Activated CD8-positive, alpha-beta memory T cell treated with anti-CD3 and anti-CD28 coated beads, Interleukin-2, amount 10 ng/mL, durations not matched to agents 7 days and 5 days (primary cell): ENCODE results near the gene C9orf72. TPM values are rescaled to one million over a fixed set of nuclear protein-coding genes. Genes with fewer than 3 reads are reported as not detected.

Experiments
- ATAC-seq: fragments of 150-1000 bp; cut with Tn5 transposase; one replicate; pipeline ENCODE4 v1.10.0; 2021; ENCODE audit warnings: moderate library complexity
- CTCF ChIA-PET: fragments of 350-600 bp; sonication (Branson Sonifier 250); formaldehyde crosslinking; loops from one replicate; lab custom pipeline; 2021; ENCODE audit warnings: antibody characterized with exemption; lab: Charles Lee
- DNase-seq: peaks from one replicate; pipeline ENCODE4 v3.0.0-alpha.2; 2020
- H3K27ac Mint-ChIP-seq: one replicate; pipeline ENCODE4 v1.8.0; 2021; ENCODE audit warnings: mild to moderate bottlenecking, mixed read lengths
- H3K27me3 Mint-ChIP-seq: one replicate; pipeline ENCODE4 v1.8.0; 2021; ENCODE audit warnings: mixed read lengths
- H3K36me3 Mint-ChIP-seq: one replicate; pipeline ENCODE4 v1.8.0; 2021; ENCODE audit warnings: mild to moderate bottlenecking, mixed read lengths
- H3K4me1 Mint-ChIP-seq: one replicate; pipeline ENCODE4 v1.8.0; 2021; ENCODE audit warnings: mixed read lengths
- H3K4me3 Mint-ChIP-seq: one replicate; pipeline ENCODE4 v1.8.0; 2021; ENCODE audit warnings: mild to moderate bottlenecking, moderate library complexity, mixed read lengths
- H3K9me3 Mint-ChIP-seq: one replicate; pipeline ENCODE4 v1.8.0; 2022; ENCODE audit warnings: low read depth, mixed read lengths
- total RNA-seq, 2 experiments: library from RNA; stranded (reverse); gene quantifications; one replicate each; pipeline ENCODE4 v1.2.3, GENCODE V29; 2021

The C9orf72 gene
- total RNA-seq, 2 experiments from 2014 or later, result 3.6 to 7.0 TPM

DNA sequence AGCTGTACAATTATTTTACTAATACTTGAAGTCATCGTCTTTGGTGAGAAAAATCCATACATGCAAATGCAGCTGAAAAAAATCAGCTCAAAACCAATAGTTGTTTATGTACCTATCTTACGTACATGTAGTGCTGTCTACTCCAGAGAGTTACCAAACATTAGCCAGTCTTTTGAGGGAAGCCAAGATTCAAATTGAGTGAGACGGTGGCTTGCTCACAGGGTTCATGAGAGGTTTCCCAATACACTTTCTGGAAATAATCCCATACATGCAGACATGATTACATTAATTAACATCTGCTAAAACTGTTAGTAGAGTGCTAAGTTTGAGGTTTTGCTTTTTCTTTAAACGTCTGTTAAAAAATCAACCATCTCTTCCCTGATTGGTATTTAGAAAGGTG lies 2.3 kb downstream of the C9orf72 start:
- H3K4me1 Mint-ChIP-seq, result peaks cover 22% of the 10 kb centered on the region
- CTCF ChIA-PET, result no interaction called here
- H3K27me3 Mint-ChIP-seq, result peaks cover 3% of the 10 kb centered on the region
- DNase-seq, result no peak
- ATAC-seq, result no peak
- no peak overlapping the region for H3K4me3 Mint-ChIP-seq
- peaks cover 6% of the 10 kb centered on the region for H3K36me3 Mint-ChIP-seq
- H3K9me3 Mint-ChIP-seq, result no peaks in the 10 kb centered on the region
- H3K27ac Mint-ChIP-seq, result no peak overlapping the region

DNA sequence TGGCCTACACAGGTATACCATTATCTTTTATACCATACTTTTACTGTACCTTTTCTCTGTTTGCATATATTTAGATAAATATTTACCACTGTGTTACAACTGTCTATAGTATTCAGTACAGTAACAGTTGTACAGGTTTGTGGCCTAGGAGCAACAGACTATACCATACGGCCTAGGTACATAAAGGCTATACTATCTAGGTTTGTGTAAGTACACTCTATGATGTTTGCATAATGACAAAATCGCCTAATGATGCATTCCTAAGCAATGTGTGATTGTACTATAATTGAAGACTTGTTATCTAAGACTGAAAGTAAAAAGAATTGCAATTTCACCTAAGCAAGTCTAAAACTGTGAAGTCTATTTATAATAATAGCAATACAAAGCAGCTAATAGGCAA lies 3.9 kb downstream of the C9orf72 start:
- Mint-ChIP-seq H3K4me3 (no peak overlapping the region), H3K9me3 (no peaks in the 10 kb centered on the region), H3K27me3 (no peaks in the 10 kb centered on the region), H3K27ac (no peak overlapping the region), H3K36me3 (peaks cover 8% of the 10 kb centered on the region), H3K4me1 (peaks cover 21% of the 10 kb centered on the region)
- CTCF ChIA-PET, result interaction anchor here (1.8 kb wide), 1 partner anchor 40 kb away, joined by 5 read pairs; the partner anchor contains the start of gene MOB3B
- no peak for ATAC-seq
- no peak for DNase-seq

DNA sequence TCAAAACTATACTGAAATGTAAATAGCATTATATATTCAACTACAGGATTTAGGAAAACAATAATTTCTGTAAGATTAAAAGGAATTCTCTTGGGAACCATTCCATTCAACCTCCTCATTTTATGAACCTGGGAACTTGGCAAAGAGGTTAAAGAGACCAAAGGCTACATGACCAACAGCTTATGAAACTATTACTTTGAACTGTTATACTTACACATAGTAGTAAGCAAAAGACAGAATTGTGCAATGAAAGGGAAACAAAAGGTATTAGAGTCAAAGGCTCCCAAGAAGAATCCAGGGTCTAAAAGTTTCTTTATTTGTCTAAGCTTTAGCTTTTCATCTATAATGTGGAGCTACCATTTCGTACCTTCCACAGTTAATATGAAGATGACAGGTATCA lies 7.2 kb downstream of the C9orf72 start:
- CTCF ChIA-PET, result interaction anchor here (1.0 kb wide), 1 partner anchor 37 kb away, joined by 3 read pairs; the partner anchor contains the start of gene MOB3B
- no peaks in the 10 kb centered on the region for H3K9me3 Mint-ChIP-seq
- H3K36me3 Mint-ChIP-seq, result peaks cover 13% of the 10 kb centered on the region
- no peak for ATAC-seq
- H3K4me3 Mint-ChIP-seq, result no peak overlapping the region
- no peaks in the 10 kb centered on the region for H3K27me3 Mint-ChIP-seq
- peaks cover 7% of the 10 kb centered on the region for H3K4me1 Mint-ChIP-seq
- H3K27ac Mint-ChIP-seq, result no peak overlapping the region
- DNase-seq, result no peak

DNA sequence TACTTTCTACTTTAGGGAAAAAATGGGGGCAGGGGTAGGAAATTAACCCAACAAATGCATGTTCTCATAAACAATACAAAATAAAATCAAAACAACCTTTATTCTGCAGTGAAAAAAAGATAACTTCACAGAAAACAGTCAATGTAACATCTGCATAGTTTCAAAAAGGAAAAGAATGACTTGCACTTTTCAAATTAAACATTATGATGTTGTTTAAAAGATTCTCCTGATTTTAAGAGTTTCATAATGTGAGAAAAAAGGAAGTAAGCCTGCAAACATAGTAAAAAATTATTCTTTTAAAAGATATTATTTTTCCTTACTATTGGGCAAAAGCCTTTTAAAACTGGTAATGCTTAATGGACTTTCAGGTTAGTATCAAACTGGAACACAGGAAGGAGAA lies 7.6 kb downstream of the C9orf72 start:
- Mint-ChIP-seq H3K36me3 (peaks cover 13% of the 10 kb centered on the region), H3K27me3 (no peaks in the 10 kb centered on the region), H3K9me3 (no peaks in the 10 kb centered on the region), H3K4me3 (no peak overlapping the region), H3K4me1 (peaks cover 7% of the 10 kb centered on the region), H3K27ac (no peak overlapping the region)
- ATAC-seq (no peak), DNase-seq (no peak)
- CTCF ChIA-PET, result interaction anchor here (1.0 kb wide), 1 partner anchor 36 kb away, joined by 3 read pairs; the partner anchor contains the start of gene MOB3B

DNA sequence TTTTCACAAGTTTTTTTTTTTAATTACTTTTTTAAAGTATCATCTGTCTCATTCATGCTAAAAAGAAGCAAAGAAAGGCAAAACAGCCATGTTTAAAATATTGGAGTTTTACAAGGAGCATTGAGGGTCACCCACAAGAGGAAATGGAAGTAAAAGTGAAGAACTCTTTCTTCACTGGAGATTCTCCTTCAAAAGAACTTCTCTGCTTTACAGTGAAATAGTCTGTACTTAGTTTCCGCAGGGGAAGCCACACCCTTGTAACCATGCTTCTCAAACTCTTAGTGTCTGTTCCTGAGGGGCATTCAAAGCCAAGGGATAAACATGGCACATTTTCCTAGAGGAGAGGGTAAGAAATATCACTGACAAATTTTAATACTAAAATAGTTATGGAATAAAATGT lies 8.6 kb downstream of the C9orf72 start:
- Mint-ChIP-seq H3K4me3 (no peak overlapping the region), H3K27ac (no peak overlapping the region), H3K4me1 (peaks cover 7% of the 10 kb centered on the region), H3K27me3 (no peaks in the 10 kb centered on the region), H3K36me3 (peaks cover 13% of the 10 kb centered on the region), H3K9me3 (no peaks in the 10 kb centered on the region)
- DNase-seq (no peak), ATAC-seq (no peak)
- CTCF ChIA-PET, result no interaction called here

DNA sequence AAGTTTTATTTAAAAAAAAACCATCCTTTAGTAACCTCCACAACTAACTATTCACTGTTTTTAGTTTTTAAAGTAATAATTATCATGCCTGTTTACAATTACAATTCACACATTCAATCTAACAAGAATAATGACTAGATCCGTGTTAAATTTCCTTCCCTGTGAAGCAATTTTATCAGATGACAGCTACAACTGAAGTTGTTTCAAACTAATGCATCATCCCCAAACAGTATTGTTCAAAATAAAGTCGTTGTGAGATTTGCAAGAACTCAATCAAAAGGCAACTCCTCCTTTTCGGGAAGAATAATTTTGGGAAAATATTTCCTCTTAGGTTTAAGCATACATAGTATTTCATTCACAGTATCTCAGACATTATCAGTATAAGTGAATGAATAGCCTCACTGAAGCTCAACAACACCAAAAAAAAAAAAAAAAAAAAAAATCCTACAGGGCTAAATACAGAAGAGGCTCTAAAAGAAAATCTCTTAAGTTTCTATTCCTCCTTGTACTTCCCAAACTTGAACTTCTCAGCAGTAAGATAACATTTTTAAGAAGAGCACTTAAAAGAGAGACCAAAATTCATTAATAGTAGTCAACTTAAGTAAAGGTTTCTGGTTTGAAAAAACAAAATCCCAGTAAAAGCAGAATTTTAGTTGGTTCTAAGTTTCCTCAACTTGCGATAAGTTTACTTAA lies 9.4 kb downstream of the C9orf72 start:
- Mint-ChIP-seq H3K27me3 (no peaks in the 10 kb centered on the region), H3K36me3 (peaks cover 13% of the 10 kb centered on the region), H3K9me3 (no peaks in the 10 kb centered on the region), H3K4me3 (no peak overlapping the region), H3K4me1 (peaks cover 7% of the 10 kb centered on the region), H3K27ac (no peak overlapping the region)
- CTCF ChIA-PET, result no interaction called here
- DNase-seq (no peak), ATAC-seq (no peak)

DNA sequence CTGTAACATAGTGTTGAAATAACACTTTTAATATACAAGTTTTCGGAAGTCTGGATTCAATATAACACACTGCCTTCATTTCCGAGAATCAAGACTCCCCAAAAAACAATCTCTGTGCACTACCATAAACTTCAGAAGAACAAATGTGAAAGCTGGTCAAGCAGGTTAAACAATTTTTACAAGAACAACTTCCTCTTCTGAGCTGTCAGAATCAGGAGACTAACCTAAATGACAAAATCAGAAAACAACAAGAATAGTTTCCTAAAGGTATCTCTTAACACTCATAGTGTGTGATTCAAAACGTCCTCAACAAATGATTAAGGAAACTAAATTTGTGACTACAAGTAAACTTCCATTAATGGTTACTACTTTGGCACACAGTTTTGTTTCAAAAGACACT lies 11.6 kb downstream of the C9orf72 start:
- H3K4me3 Mint-ChIP-seq, result no peak overlapping the region
- no peak for DNase-seq
- no peaks in the 10 kb centered on the region for H3K27me3 Mint-ChIP-seq
- peaks cover 9% of the 10 kb centered on the region for H3K4me1 Mint-ChIP-seq
- CTCF ChIA-PET, result interaction anchor here (1.2 to 1.3 kb wide), 2 partner anchors 8 to 12 kb away, joined by 3 to 4 read pairs; partner anchors contain the start of gene C9orf72
- no peaks in the 10 kb centered on the region for H3K9me3 Mint-ChIP-seq
- H3K36me3 Mint-ChIP-seq, result peaks cover 11% of the 10 kb centered on the region
- no peak overlapping the region for H3K27ac Mint-ChIP-seq
- ATAC-seq, result no peak

DNA sequence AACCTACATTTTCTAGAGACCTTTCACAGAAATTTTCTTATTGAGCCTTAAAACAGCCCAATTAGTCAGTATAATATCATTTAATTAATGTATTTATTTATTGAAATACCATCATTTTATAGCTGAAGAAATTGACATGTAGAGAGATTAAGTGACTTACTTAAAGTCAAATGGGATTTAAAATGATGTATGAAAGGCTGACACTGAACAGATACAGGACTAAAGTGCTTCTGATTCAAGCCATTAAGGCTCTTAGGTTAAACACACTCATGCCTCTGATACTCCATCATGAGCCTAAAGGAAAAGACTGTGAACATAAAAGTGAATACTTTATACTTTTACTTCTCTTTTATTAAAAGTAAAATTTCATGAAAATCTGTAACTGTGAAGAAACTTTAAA lies 12.8 kb downstream of the C9orf72 start:
- DNase-seq (no peak), ATAC-seq (no peak)
- H3K36me3 Mint-ChIP-seq, result peaks cover 8% of the 10 kb centered on the region
- CTCF ChIA-PET, result interaction anchor here (1.2 to 1.7 kb wide), 4 partner anchors 13 to 123 kb away, joined by 3 to 5 read pairs (median 4); partner anchors contain the start of genes C9orf72 and MOB3B
- peaks cover 7% of the 10 kb centered on the region for H3K4me1 Mint-ChIP-seq
- H3K4me3 Mint-ChIP-seq, result no peak overlapping the region
- no peaks in the 10 kb centered on the region for H3K27me3 Mint-ChIP-seq
- no peaks in the 10 kb centered on the region for H3K9me3 Mint-ChIP-seq
- H3K27ac Mint-ChIP-seq, result no peak overlapping the region

DNA sequence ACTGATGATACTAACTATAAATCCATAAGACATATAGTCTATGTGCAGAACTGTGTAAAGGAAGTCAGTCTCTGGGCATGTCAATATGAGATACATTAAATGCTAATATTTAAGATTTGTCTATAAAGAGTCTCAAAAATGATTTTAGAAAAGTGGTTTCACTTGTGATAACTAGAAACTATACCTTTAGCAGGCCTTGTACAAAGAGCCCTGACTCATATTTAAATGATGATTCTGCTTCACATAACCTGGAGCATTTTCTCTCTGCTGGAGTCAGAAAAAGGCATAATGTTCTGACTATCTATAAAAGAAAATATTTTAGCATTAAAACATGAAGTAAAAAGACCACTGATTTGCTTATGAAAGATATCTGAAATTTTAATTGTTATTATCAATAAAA lies 15.0 kb downstream of the C9orf72 start:
- DNase-seq (no peak), ATAC-seq (no peak)
- CTCF ChIA-PET, result interaction anchor here (1.6 kb wide), 1 partner anchor 225 kb away, joined by 3 read pairs; no protein-coding TSS in a partner anchor
- no peak overlapping the region for H3K4me3 Mint-ChIP-seq
- peaks cover 14% of the 10 kb centered on the region for H3K36me3 Mint-ChIP-seq
- H3K27me3 Mint-ChIP-seq, result no peaks in the 10 kb centered on the region
- peaks cover 4% of the 10 kb centered on the region for H3K4me1 Mint-ChIP-seq
- H3K27ac Mint-ChIP-seq, result no peak overlapping the region
- no peaks in the 10 kb centered on the region for H3K9me3 Mint-ChIP-seq

DNA sequence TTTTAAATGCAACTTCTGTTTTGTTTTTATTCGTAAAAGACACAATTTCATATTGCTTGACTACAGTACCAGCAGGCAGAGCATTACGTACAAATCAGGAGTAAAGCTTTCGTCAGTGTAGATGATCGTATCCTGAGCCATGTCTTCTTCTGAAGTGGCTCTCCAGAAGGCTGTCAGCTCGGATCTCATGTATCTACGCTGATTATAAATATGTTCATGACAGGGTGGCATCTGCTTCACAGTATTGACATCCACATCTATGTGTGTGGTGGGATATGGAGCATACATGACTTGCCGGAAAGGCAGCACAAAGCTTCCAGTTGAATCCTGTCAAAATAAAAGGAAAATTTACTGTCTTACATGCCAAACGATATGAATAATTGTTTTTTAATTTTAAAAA lies 16.8 kb downstream of the C9orf72 start:
- H3K27me3 Mint-ChIP-seq, result no peaks in the 10 kb centered on the region
- CTCF ChIA-PET, result no interaction called here
- peaks cover 2% of the 10 kb centered on the region for H3K4me1 Mint-ChIP-seq
- H3K36me3 Mint-ChIP-seq, result peaks cover 19% of the 10 kb centered on the region
- H3K27ac Mint-ChIP-seq, result no peak overlapping the region
- no peaks in the 10 kb centered on the region for H3K9me3 Mint-ChIP-seq
- DNase-seq (no peak), ATAC-seq (no peak)
- H3K4me3 Mint-ChIP-seq, result no peak overlapping the region

DNA sequence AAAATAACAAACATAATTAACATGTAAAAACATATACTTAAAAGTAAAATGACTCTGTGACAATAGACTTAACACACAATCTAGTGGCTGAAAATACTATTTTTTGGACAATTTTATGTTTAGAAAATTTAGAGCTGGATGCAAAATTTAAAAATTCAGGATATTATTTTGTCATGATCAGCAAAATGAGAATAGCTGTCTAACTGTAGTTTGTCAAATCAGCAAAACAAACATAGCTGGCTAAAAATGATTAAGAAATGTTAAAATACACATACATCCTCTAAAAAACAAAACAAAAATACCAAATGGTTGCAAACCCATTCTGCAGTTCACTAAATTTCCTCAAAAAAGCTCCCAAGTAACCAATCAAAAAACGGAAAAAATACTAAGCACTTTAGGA lies 18.6 kb downstream of the C9orf72 start:
- no peak for DNase-seq
- CTCF ChIA-PET, result interaction anchor here (0.9 kb wide), 1 partner anchor 222 kb away, joined by 3 read pairs; no protein-coding TSS in a partner anchor
- H3K27ac Mint-ChIP-seq, result no peak overlapping the region
- no peak for ATAC-seq
- H3K4me3 Mint-ChIP-seq, result no peak overlapping the region
- no peaks in the 10 kb centered on the region for H3K27me3 Mint-ChIP-seq
- H3K9me3 Mint-ChIP-seq, result no peaks in the 10 kb centered on the region
- peaks cover 2% of the 10 kb centered on the region for H3K4me1 Mint-ChIP-seq
- H3K36me3 Mint-ChIP-seq, result peaks cover 19% of the 10 kb centered on the region

DNA sequence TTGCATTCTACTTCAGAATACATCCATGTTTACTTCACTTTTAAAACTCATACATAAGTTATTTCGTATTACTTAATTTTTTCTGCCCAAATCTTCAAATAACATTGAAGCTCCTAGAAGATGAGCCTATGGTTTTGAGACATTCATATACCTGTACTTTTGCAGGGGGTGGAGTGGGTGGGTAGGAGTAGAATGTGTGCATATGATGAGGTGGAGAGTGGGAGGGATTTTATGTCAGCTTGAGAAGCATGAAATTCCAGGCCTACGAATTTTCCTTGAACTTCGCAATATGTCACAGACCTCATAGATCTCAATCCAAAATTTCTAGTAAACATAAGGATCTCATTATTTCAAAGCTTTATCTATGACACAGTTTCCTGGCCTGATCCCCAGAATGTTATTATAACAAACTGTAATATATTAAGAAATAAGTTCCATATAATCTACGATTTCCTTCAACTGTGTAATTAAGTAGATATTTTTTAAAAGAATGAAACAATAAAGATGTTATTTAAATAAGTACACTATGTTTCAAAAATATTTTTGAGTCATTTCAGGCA lies 24.0 kb downstream of the C9orf72 start:
- no peak overlapping the region for H3K27ac Mint-ChIP-seq
- H3K4me3 Mint-ChIP-seq, result no peak overlapping the region
- no peak for ATAC-seq
- H3K27me3 Mint-ChIP-seq, result no peaks in the 10 kb centered on the region
- no peak for DNase-seq
- CTCF ChIA-PET, result interaction anchor here (0.7 to 2.6 kb wide), 3 partner anchors 19 to 254 kb away, joined by 3 to 14 read pairs (median 9); partner anchors contain the start of gene MOB3B
- no peaks in the 10 kb centered on the region for H3K9me3 Mint-ChIP-seq
- H3K4me1 Mint-ChIP-seq, result no peaks in the 10 kb centered on the region
- H3K36me3 Mint-ChIP-seq, result peaks cover 18% of the 10 kb centered on the region

DNA sequence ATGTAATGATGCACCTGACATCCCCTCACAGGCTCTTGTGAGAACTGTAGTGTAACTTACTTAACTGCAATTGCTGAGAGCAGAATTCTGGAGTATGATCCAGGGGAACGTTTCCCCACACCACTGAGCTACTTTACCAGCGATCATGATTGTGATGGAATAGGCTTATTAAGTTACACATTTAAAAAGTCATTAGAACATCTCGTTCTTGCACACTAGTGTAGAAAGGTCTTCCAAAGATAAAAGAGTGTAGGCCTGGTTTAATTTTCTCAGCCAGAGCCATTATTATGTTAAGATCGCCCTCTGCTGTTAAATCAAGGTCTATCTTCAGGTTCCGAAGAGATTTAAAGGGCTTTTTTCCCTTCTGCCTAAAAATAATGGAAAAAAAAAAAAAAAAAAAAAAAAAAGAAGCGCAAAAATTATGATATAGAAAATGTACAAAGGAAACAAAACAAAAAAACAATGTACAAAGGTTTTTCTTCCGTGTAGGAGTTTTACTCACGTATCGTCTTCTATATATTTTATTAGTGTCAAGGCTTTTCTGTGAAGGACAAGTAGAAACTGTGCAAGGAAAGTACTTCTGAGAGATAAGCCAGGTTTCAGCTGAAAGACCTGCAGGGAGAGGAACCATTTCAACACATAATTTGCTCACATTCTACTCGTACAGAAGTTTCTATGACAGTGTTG lies 25.1 kb downstream of the C9orf72 start:
- Mint-ChIP-seq H3K9me3 (no peaks in the 10 kb centered on the region), H3K36me3 (peaks cover 10% of the 10 kb centered on the region), H3K27ac (no peak overlapping the region), H3K27me3 (no peaks in the 10 kb centered on the region), H3K4me3 (no peak overlapping the region), H3K4me1 (no peaks in the 10 kb centered on the region)
- CTCF ChIA-PET, result interaction anchor here (1.0 to 4.1 kb wide), 4 partner anchors 18 to 218 kb away, joined by 3 to 25 read pairs (median 12); partner anchors contain the start of gene MOB3B
- DNase-seq (no peak), ATAC-seq (no peak)
